IMR-90 (cell line): ENCODE data around the gene PARP14. TPM values are rescaled to one million over a fixed set of nuclear protein-coding genes. Genes with fewer than 3 reads are reported as not detected.

Experiments used
- ATAC-seq: fragments of 200-7000 bp; cut with Tn5 transposase; 2 replicates; pipeline ENCODE4 v1.9.1; 2020; ENCODE audit warnings: low read depth, mild to moderate bottlenecking, moderate library complexity
- BruUV-seq: library from RNA; stranded (reverse); fragments of 400-500 nt; replicated peaks from 2 replicates; lab custom pipeline; 2021; lab: Mats Ljungman, UMichigan
- CTCF ChIA-PET: fragments of 300-600 bp; formaldehyde crosslinking; extraction: SDS; loops from one replicate; lab custom pipeline; 2021; ENCODE audit warnings: antibody characterized with exemption; lab: Yijun Ruan, JAX
- POLR2A ChIA-PET: fragments of 300-600 bp; sonication (Branson Sonifier 250); formaldehyde crosslinking; loops from one replicate; lab custom pipeline; 2022; ENCODE audit warnings: antibody characterized with exemption; ENCODE audit not compliant: unreplicated experiment; lab: Charles Lee
- DNase-seq: peaks from one replicate; pipeline ENCODE4 v3.0.0; 2013
- H2AFZ ChIP-seq: replicated peaks from 2 replicates; pipeline ENCODE3; 2013; ENCODE audit warnings: low read length, mild to moderate bottlenecking; ENCODE audit not compliant: poor library complexity
- H2AK5ac ChIP-seq: 2 replicates; pipeline ENCODE4 v1.6.1; 2013; ENCODE audit warnings: low read depth, low read length, inconsistent platforms
- H2AK9ac ChIP-seq: replicated peaks from 2 replicates; pipeline ENCODE3; 2013; ENCODE audit warnings: mild to moderate bottlenecking, low read depth, low read length, moderate library complexity; ENCODE audit not compliant: poor library complexity
- H2BK120ac ChIP-seq: 2 replicates; pipeline ENCODE4 v1.6.1; 2013; ENCODE audit warnings: low read depth, low read length, inconsistent platforms
- H2BK15ac ChIP-seq: 3 replicates; pipeline ENCODE4 v1.6.1; 2013; ENCODE audit warnings: low read depth, low read length, inconsistent platforms
- H2BK20ac ChIP-seq: 2 replicates; pipeline ENCODE4 v1.6.1; 2013; ENCODE audit warnings: low read depth, mild to moderate bottlenecking, inconsistent platforms, low read length, moderate library complexity
- H2BK5ac ChIP-seq: 2 replicates; pipeline ENCODE4 v1.6.1; 2013; ENCODE audit warnings: mild to moderate bottlenecking, low read depth, low read length, inconsistent platforms; ENCODE audit not compliant: poor library complexity, severe bottlenecking
- H3K14ac ChIP-seq: replicated peaks from 2 replicates; pipeline ENCODE4 v1.6.1; 2013; ENCODE audit warnings: low read depth, low read length, inconsistent platforms
- H3K18ac ChIP-seq: 2 replicates; pipeline ENCODE4 v1.6.1; 2013; ENCODE audit warnings: low read depth, low read length, control low read depth
- H3K23ac ChIP-seq: 2 replicates; pipeline ENCODE4 v1.6.1; 2013; ENCODE audit warnings: low read depth, low read length, inconsistent platforms
- H3K27ac ChIP-seq: 2 replicates; pipeline ENCODE4 v1.5.1; 2013; ENCODE audit warnings: mild to moderate bottlenecking, control low read depth, low read length; ENCODE audit not compliant: insufficient read depth
- H3K27me3 ChIP-seq: 2 replicates; pipeline ENCODE4 v1.6.1; 2013; ENCODE audit warnings: low read length; ENCODE audit not compliant: control insufficient read depth, insufficient read depth
- H3K36me3 ChIP-seq: 2 replicates; pipeline ENCODE4 v1.6.1; 2013; ENCODE audit warnings: low read length, mixed read lengths; ENCODE audit not compliant: control insufficient read depth, insufficient read depth
- H3K4ac ChIP-seq: 2 replicates; pipeline ENCODE4 v1.6.1; 2013; ENCODE audit warnings: low read depth, low read length, inconsistent platforms
- H3K4me1 ChIP-seq: 2 replicates; pipeline ENCODE4 v1.6.1; 2013; ENCODE audit warnings: low read length, mixed read lengths; ENCODE audit not compliant: control insufficient read depth, insufficient read depth
- H3K4me2 ChIP-seq: 2 replicates; pipeline ENCODE4 v1.6.1; 2013; ENCODE audit warnings: low read depth, mild to moderate bottlenecking, control low read depth, low read length, moderate library complexity
- H3K4me3 ChIP-seq: 2 replicates; pipeline ENCODE4 v1.5.1; 2013; ENCODE audit warnings: low read depth, mild to moderate bottlenecking, control low read depth, low read length, moderate library complexity; ENCODE audit not compliant: insufficient read depth
- H3K56ac ChIP-seq: 2 replicates; pipeline ENCODE4 v1.6.1; 2013; ENCODE audit warnings: low read length, inconsistent platforms; ENCODE audit not compliant: insufficient read depth; ENCODE audit errors: extremely low read depth
- H3K79me1 ChIP-seq, 2 experiments: 2 replicates each; pipeline ENCODE4 v1.6.1; 2013; ENCODE audit warnings: low read length in 2 of 2, inconsistent platforms in 1 of 2, low read depth in 1 of 2
- H3K9ac ChIP-seq: 2 replicates; pipeline ENCODE4 v1.6.1; 2013; ENCODE audit warnings: low read depth, low read length, control low read depth
- H3K9me1 ChIP-seq: 2 replicates; pipeline ENCODE4 v1.6.1; 2013; ENCODE audit warnings: low read length, inconsistent platforms; ENCODE audit not compliant: insufficient read depth
- H3K9me3 ChIP-seq: 2 replicates; pipeline ENCODE4 v1.6.1; 2013; ENCODE audit warnings: low read length; ENCODE audit not compliant: control insufficient read depth, insufficient read depth
- H4K20me1 ChIP-seq: 2 replicates; pipeline ENCODE4 v1.6.1; 2013; ENCODE audit warnings: low read length, inconsistent platforms; ENCODE audit not compliant: insufficient read depth
- H4K5ac ChIP-seq: 2 replicates; pipeline ENCODE4 v1.6.1; 2013; ENCODE audit warnings: mild to moderate bottlenecking, low read depth, low read length, control low read depth
- H4K8ac ChIP-seq, 2 experiments: 2 replicates each; pipeline ENCODE4 v1.6.1; 2013; ENCODE audit warnings: low read depth in 2 of 2, low read length in 2 of 2, control low read depth in 1 of 2, inconsistent platforms in 1 of 2
- H4K91ac ChIP-seq: 2 replicates; pipeline ENCODE4 v1.6.1; 2013; ENCODE audit warnings: low read depth, low read length, inconsistent platforms; ENCODE audit not compliant: insufficient read depth
- CHD1 ChIP-seq: IDR thresholded peaks from 2 replicates; pipeline ENCODE4 v1.6.1; 2012; ENCODE audit warnings: low read depth, low read length, improper control_type of control experiment
- MAFK ChIP-seq: IDR thresholded peaks from 2 replicates; pipeline ENCODE4 v1.6.1; 2012; ENCODE audit warnings: low read depth, low read length, improper control_type of control experiment
- USF2 ChIP-seq: fragments of 150-350 bp; IDR thresholded peaks from 2 replicates; pipeline ENCODE4 v1.6.1; 2017; ENCODE audit warnings: mild to moderate bottlenecking, antibody characterized with exemption, low read length, low read depth
- WGBS, 2 experiments: methylation state at CpG; one replicate each; pipeline versions ENCODE4 v1.1.5 to v1.1.7; 2013; ENCODE audit warnings: missing lambda C conversion rate in 2 of 2; ENCODE audit not compliant: insufficient read length in 1 of 2; ENCODE audit errors: extremely low coverage in 2 of 2; 5-methylcytosine and 5-hydroxymethylcytosine counted together
- dilution Hi-C: fragments of 300-500 bp; cut with HindIII; formaldehyde crosslinking; loops from one replicate; pipeline ENCODE4 v1.14.3; 2018; ENCODE audit warnings: low sequenced_read_pairs; ENCODE audit not compliant: unreplicated experiment
- in situ Hi-C: fragments of 300-500 bp; cut with MboI; formaldehyde crosslinking; loops from 3 replicates; pipeline ENCODE4 v1.14.3; 2019; ENCODE audit warnings: low sequenced_read_pairs, inconsistent platforms, mixed read lengths
- intact Hi-C: fragments of 100-400 bp; cut with micrococcal nuclease; formaldehyde crosslinking; loops from 2 replicates; pipeline ENCODE4 v1.10.0; 2022
- polyA plus RNA-seq, 3 experiments: library from polyadenylated mRNA; depleted of rRNA; stranded (reverse); fragments of >200 nt; gene quantifications; 2 replicates each; pipeline ENCODE4 v1.2.3, GENCODE V29; 2012; ENCODE audit warnings: low replicate concordance in 1 of 3
- total RNA-seq: library from RNA; depleted of rRNA; stranded (reverse); fragments of >200 nt; gene quantifications from 2 replicates; pipeline ENCODE4 v1.2.3, GENCODE V29; 2012

PARP14 gene
- total and polyA plus RNA-seq, 2 of the 4 experiments (the other 2 are of a cell fraction), result 9.3 to 23.1 TPM

- Histone ChIP-seq H3K9me3 (no peaks in the 10 kb centered on the region), H2AFZ (no peak overlapping the region), H2AK9ac (no peak overlapping the region), H3K56ac (no peak overlapping the region), H3K4me1 (peaks cover 2% of the 10 kb centered on the region; the same call in 1 of the 2 replicates), H4K20me1 (no peaks in the 10 kb centered on the region), H2AK5ac (no peak overlapping the region), H3K18ac (no peak overlapping the region), H3K4me2 (no peak overlapping the region), H3K27me3 (no peaks in the 10 kb centered on the region), H2BK15ac (no peak overlapping the region), H2BK5ac (no peak overlapping the region), H3K27ac (no peak overlapping the region), H4K5ac (no peak overlapping the region), H2BK120ac (no peak overlapping the region), H4K91ac (no peak overlapping the region), H3K79me1 (no peaks in the 10 kb centered on the region), H3K36me3 (no peaks in the 10 kb centered on the region), H2BK20ac (no peak overlapping the region), H3K4ac (no peak overlapping the region), H3K4me3 (no peak overlapping the region), H4K8ac (no peak overlapping the region), H3K14ac (no peak overlapping the region), H3K23ac (no peak overlapping the region), H3K9me1 (0 out of 2 replicates have a peak, but pooled peaks cover 6% of the 10 kb centered on the region), H3K9ac (no peak overlapping the region)
- no peak for TF ChIP-seq USF2
- no peak for TF ChIP-seq CHD1
- TF ChIP-seq MAFK, result no peak
- DNase-seq, result no peak
- intact Hi-C loops (no loop called here), dilution Hi-C loops (no loop called here), in situ Hi-C loops (no loop called here)
- ATAC-seq, result no peak
- no CpG with 5 or more reads among the region's 1 CpG for WGBS, 2 experiments
- POLR2A ChIA-PET, result no interaction called here
- no TSS peak for BruUV-seq
- CTCF ChIA-PET, result no interaction called here
These were observed 92.2 kb downstream of the PARP14 start for GRCh38 chr3:122772827-122773226.
